Measurements from ENCODE around the gene SORCS2.
"Not testable (repeated sequence)": the region's sequence is repeated elsewhere in the genome, so short reads cannot be mapped to it uniquely, and the experiment has no call there.

DNA sequence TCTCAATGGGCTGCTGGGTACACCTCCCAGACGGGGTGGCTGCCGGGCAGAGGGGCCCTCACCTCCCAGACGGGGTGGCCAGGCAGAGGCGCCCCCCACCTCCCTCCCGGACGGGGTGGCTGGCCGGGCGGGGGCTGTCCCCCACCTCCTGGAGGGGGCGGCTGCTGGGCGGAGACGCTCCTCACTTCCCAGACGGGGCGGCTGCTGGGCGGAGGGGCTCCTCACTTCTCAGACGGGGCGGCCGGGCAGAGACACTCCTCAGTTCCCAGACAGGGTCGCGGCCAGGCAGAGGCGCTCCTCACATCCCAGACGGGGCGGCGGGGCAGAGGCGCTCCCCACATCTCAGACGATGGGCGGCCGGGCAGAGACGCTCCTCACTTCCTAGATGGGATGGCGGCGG, 409.8 kb downstream of the SORCS2 start:
- TF ChIP-seq EZH2 (IDR thresholded peaks at IDR 0.05; ENCODE audit: low read length, unreplicated experiment) = not testable (repeated sequence)
- TF ChIP-seq, protein P1, sequence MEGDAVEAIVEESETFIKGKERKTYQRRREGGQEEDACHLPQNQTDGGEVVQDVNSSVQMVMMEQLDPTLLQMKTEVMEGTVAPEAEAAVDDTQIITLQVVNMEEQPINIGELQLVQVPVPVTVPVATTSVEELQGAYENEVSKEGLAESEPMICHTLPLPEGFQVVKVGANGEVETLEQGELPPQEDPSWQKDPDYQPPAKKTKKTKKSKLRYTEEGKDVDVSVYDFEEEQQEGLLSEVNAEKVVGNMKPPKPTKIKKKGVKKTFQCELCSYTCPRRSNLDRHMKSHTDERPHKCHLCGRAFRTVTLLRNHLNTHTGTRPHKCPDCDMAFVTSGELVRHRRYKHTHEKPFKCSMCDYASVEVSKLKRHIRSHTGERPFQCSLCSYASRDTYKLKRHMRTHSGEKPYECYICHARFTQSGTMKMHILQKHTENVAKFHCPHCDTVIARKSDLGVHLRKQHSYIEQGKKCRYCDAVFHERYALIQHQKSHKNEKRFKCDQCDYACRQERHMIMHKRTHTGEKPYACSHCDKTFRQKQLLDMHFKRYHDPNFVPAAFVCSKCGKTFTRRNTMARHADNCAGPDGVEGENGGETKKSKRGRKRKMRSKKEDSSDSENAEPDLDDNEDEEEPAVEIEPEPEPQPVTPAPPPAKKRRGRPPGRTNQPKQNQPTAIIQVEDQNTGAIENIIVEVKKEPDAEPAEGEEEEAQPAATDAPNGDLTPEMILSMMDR (conservative IDR thresholded peaks at IDR 0.05; ENCODE audit: low read depth, low read length) = not testable (repeated sequence)

Measured in PC-3 (cell line).